ENCODE data around the gene AP4E1.
"Not testable (repeated sequence)": the region's sequence is repeated elsewhere in the genome, so short reads cannot be mapped to it uniquely, and the experiment has no call there.

AP4E1 gene

DNA sequence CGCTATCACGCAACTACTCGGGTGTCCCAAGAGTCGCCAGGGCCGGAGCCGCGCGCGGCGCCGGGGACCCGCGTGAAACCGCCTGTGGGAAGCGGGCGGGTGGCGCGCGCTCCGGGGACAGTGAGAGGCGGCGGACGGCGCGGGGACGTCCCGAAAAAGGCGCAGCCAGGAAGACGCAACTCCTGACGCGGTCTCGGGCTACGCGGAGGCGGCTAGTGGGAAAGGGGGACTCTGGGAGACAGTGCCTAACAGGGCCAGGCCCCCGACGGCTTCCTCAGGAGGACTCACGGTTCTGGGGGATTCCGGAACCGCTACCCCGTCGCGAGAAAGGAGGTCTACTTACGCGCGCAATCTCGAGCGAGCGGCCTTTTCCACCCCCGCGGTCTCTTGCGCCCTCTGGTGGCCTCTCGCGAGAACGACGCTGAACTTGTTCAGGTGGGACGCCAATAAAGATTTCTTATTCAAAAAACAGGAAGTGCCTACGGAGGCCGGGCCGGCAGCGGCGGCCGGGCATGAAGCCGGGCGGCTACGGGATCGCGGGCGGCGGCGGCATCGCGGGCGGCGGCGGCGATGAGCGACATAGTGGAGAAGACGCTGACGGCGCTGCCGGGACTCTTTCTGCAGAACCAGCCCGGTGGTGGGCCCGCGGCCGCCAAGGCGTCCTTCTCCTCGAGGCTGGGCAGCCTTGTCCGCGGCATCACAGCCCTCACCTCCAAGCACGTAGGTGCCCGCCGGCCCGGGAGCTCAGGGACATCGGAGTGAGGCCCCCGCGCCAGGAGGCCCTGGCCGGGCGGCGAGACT is at the start of gene AP4E1:
Gene AP4E1 (plus strand): TSS at position 475 of the 801 bp plus-strand sequence. CDS start 96 bp downstream, at position 571.
- peak within 1 kb of the TSS; percentile 94 for H3K4me3 ChIP-seq (ENCODE audit: low read length)
- no peak for TF ChIP-seq ZNF274 (IDR thresholded peaks at IDR 0.05; ENCODE audit: low read depth, low read length)

DNA sequence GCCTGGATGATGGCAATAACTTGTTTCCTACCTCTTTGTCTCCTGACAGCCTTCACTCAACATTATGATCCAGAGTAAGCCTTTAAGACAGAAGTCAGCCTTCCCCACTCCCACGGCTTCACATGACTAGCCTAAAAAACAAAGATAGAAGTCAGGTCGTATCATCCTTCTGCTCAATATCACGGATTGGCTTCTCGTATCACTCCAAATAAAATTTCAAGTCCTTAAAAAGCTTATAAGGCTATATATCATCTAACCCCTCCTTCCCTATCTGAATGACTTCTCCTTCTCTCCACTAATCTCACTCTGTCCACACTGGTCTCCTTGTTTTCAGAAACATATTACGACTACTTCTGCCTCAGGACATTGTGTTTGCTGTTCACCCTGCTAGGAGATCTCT is 47.7 kb upstream of the AP4E1 start:
- TF ChIP-seq ZNF274 (IDR thresholded peaks at IDR 0.05; ENCODE audit: low read depth, low read length) = no peak
- H3K4me3 ChIP-seq (ENCODE audit: low read length) = no peak overlapping the region

DNA sequence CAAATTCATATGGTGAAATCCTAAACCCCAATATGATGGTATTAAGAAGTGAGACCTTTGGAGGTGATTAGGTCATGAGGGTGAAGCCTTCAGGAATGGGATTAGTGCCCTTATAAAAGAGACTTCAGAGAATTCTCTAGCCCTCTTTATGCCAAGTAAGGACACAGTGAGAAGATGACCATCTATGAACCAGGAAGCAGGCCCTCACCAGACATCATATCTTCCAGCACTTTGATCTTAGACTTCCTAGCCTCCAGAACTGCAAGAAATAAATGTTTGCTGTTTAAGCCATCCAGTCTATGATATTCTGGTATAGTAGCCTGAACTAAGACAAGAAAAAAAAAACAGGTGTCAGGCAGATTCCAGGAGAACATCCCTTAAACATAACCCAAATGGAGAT is 45.9 kb upstream of the AP4E1 start:
- no peak overlapping the region for H3K4me3 ChIP-seq (ENCODE audit: low read length)
- no peak for TF ChIP-seq ZNF274 (IDR thresholded peaks at IDR 0.05; ENCODE audit: low read depth, low read length)

DNA sequence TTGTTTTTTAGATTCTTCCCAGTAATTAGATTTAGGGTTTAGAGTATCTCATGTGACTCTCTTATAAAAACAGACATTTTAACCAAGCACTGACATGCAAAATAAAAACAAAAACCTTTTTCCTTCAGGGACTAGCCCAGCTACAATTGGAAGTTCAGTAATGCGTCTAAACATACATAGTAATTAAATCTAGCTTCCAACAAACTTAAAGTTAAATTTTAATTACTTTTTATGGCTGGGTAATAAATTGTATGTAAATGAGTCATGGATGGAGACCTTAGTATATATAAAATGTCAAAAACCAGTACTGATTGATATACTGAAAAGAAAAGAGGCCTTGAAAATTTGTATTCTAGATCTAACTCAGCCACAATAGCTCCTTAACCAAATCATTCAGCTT is 43.6 kb upstream of the AP4E1 start:
- TF ChIP-seq ZNF274 (IDR thresholded peaks at IDR 0.05; ENCODE audit: low read depth, low read length) = no peak
- no peak overlapping the region for H3K4me3 ChIP-seq (ENCODE audit: low read length)

DNA sequence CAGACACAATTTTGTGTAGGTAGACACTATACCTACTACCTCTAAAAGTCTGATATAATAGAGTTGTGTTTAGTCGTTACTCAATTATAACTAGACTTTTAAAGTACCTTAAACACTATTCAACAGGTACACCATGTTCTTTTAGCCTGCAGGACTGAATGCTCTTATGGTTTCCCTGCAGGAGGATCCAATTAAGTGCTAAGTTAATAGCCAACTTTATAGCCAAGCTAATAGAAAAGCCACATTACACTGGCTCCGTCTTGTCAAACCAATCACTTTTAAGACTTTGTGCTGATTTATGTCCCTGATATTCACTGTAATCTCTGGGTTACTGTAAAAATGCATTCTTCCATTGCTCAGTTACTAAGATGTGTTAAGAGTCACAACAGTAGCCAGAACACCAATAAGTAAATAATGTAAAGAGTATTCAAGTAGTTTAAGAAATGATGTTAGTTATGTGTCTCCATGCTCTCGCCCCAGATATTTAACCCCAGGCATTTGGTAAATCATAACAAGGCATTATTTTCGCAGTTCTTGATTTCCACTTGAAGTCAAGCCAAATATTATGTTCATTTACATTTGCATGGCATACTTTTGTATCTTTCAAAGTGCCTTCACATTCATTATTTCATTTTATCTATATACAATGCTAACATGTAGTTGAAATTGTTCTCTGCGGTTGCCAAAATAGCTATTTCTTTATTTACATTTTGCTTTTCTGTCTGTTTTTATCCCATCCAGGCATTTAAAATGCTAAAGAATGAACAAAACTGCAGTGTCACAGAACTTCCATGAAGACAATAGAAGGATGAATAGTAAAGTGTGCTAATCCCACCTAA is 42.7 kb upstream of the AP4E1 start:
- no peak for TF ChIP-seq ZNF274 (IDR thresholded peaks at IDR 0.05; ENCODE audit: low read depth, low read length)
- no peak overlapping the region for H3K4me3 ChIP-seq (ENCODE audit: low read length)

DNA sequence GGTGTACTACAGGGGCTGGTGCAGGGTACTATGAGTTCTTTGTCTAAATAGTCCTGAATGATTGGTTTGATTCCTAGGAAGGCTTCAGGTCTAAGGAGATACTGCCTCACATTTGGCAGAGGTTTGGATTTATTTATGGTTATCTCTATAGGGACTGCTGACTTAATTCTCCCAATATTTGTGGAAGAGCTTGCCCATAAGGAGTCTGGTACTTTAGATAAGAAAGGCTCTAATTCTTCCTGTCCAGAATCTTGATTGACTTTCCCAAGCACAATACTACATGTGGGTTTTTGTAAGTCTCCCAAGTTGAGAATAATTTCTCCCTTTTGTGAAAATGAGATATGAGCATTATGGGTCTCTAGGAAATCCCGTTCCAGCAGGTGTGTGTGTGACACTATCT is 36.7 kb upstream of the AP4E1 start:
- H3K4me3 ChIP-seq (ENCODE audit: low read length) = no peak overlapping the region
- no peak for TF ChIP-seq ZNF274 (IDR thresholded peaks at IDR 0.05; ENCODE audit: low read depth, low read length)

DNA sequence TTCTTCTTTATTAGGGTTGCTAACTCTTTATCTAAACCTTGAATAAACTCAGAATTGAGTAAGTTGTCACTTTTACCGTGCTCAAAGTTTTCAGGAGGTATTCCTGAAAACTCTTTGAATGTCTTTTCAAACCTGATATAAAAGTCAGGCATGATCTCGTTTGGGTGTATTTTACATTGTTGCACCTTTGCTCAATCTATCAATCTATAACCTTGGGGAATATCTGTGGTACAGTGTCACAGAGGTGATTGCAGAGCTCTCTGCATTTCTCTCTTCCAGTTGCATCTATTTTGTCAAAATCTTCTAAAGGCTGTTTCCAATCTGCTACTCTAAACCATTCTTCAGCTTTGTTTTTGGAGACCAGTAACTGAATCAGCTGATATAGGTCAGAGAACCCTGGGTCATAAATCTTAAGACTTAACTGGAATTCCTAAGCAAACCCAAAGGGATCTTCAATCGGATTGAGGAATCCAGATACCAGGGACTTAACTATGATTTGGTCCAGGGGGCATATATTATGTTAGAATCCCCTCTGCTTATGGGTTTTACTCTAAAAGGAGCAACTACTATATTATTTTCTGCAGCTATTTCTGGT is 35.6 kb upstream of the AP4E1 start:
- no peak overlapping the region for H3K4me3 ChIP-seq (ENCODE audit: low read length)
- no peak for TF ChIP-seq ZNF274 (IDR thresholded peaks at IDR 0.05; ENCODE audit: low read depth, low read length)

DNA sequence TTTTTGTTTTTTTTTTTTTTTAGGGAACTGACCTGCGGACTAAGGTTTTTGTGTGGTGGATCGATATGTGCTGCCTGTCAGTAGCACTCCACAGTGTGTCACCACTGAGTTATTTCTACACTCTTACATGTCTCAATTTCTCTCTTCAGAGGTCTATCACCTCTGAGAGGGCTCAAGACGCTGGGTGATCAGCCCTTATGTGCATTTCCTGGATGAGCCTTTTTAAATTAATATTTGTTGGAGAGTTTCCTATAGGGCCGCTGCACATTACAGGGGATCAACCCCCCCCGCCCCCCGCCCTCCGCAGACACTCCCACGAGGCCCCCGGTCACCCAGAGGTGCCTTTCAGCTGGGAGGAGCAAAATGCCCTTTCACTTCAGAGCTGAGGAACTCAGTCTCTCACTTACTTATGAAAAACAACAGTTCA is 34.5 kb upstream of the AP4E1 start:
- no peak overlapping the region for H3K4me3 ChIP-seq (ENCODE audit: low read length)
- TF ChIP-seq ZNF274 (IDR thresholded peaks at IDR 0.05; ENCODE audit: low read depth, low read length) = no peak

DNA sequence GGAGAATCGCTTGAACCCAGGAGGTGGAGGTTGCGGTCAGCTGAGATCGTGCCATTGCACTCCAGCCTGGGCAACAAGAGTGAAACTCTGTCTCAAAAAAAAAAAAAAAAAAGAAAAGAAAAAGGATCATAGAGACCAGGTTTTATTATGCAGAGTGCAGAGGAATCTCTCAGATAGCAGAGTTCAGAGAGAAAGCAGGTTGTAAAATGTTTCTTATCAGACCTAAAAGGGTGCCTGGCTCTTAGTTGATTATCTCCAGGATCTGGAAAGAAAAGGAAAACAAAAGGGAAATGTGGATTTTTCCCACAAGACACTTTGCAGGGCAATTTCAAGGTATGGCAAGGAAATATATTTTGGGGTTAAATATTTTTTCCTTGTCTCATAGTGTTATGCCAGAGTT is 33.2 kb upstream of the AP4E1 start:
- not testable (repeated sequence) for H3K4me3 ChIP-seq (ENCODE audit: low read length)

DNA sequence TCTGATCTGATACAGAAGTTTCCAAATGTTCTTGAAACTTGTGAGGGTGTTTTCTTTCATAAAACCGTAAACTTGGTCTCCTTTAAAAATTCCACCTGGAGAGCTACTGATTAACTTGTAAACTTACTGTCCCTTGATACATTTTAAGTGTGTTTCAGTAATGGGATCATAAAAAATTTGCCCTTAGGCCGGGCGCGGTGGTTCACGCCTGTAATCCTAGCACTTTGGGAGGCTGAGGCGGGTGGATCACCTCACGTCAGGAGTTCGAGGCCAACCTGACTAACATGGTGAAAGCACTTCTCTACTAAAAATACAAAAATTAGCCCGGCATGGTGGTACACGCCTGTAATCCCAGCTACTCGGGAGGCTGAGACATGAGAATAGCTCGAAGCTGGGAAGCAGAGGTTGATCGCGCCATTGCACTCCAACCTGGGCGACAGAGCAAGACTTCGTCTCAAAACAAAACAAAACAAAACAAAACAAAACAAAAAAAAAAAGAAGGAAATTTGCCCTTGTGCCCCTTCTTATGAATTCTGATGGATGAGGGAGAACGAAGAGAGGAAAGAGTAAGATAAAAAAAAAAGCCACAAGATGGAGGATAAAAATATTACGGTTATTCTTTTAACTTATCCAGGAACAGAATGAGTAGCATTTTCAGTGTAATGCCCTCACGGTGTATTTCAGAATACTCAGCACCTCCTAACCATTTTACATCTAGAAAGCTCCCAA is 32.1 kb upstream of the AP4E1 start:
- no peak for TF ChIP-seq ZNF274 (IDR thresholded peaks at IDR 0.05; ENCODE audit: low read depth, low read length)

DNA sequence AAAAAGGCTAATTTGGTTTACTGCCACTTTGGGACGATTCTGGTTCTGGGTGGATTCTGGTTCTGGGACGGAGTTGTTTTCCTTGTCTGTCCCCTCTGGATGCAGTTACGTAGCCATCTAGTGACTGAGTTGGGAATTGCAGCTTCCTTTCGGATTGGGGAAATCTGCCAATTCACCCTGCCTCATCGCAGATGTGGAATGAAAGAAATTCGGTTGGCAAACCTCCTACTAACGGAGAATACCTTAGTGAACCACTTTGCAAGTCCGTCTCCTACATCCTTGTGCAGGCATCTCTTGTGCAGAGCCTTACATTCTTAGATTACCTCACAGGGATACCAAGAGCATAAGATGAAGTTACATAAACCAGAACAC is 31.5 kb upstream of the AP4E1 start:
- no peak for TF ChIP-seq ZNF274 (IDR thresholded peaks at IDR 0.05; ENCODE audit: low read depth, low read length)
- peak overlapping the region; percentile 57; the same call in 1 of the 2 replicates for H3K4me3 ChIP-seq (ENCODE audit: low read length)

More for the DNA sequence above, 32.1 kb upstream of the AP4E1 start:
- peak overlapping the region; percentile 57; the same call in 1 of the 2 replicates for H3K4me3 ChIP-seq (ENCODE audit: low read length)

DNA sequence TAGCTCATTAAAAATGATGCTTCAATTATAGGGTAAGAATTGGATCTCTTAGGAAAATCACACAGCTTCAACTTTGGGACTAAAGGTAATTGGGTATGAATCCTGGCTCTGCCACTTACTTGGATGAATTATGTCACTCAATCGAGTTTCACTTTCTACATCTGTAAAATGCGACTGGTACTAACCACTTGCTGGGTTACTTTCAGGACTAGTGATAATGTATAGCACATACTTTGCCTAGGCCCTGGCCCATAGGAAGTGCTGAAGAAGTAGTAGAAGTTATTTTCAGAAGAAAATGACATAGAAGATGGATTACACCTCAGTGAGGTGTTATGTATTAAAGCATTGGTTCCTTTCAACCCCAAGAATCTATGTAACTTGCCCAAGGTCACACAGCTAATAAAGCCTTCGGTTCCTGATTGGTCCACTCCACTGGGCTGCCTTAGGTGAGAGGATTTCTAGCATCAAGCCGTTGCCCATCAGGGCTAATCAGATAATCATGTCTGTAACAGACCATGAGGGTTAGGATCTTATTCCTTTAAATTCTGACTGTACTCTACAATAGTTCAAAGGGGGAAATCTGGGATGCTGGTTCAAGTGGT is 29.4 kb upstream of the AP4E1 start:
- peak overlapping the region; percentile 42; the same call in 1 of the 2 replicates for H3K4me3 ChIP-seq (ENCODE audit: low read length)
- TF ChIP-seq ZNF274 (IDR thresholded peaks at IDR 0.05; ENCODE audit: low read depth, low read length) = no peak

DNA sequence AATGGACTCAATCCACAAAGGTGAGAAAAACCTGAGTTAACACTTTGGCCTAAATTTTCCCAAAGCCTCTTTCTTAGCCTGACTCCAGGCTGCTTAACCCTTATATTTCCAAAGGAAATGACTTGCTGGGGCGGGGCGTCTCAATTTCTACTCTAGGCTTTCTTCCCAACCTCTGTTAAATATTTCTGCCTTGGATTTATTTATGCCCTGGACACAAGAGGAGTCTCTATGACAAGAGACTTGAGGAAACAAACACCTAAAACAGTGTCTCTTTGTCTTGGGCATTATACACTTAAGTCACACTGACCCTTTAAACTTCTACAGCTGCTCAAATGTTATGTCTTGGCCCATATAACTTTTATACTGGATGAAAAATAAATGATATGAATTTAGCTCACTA is 28.3 kb upstream of the AP4E1 start:
- TF ChIP-seq ZNF274 (IDR thresholded peaks at IDR 0.05; ENCODE audit: low read depth, low read length) = no peak
- H3K4me3 ChIP-seq (ENCODE audit: low read length) = peak overlapping the region; percentile 27; the same call in 1 of the 2 replicates

All from GM08714 (cell line).